ENCODE measurements around the gene FCHSD2. TPM values are rescaled to one million over a fixed set of nuclear protein-coding genes. Genes with fewer than 3 reads are reported as not detected.
A peak's percentile ranks its signal among the peaks of the same experiment; 100 is the strongest.

The FCHSD2 gene
- total and polyA plus RNA-seq, 9 of the 15 experiments (the other 6 are each of a cell fraction or from before 2014, with no cell fraction given) = 1.8 to 14.7 (median 6.4) TPM

GRCh38 chr11:72812604-72812966, 329.5 kb downstream of the FCHSD2 start:
- peaks cover 4% of the 10 kb centered on the region; the same call in 2 of the 3 replicates for H3K79me2 ChIP-seq (ENCODE audit: control insufficient read depth, insufficient read depth, low read length)
- 44% methylated on average over 4 of the region's 4 CpGs for WGBS (ENCODE audit: insufficient coverage, low coverage, missing lambda C conversion rate)
- CTCF ChIA-PET (ENCODE audit: low intra/inter-chr PET ratio) = interaction anchor here (3.1 kb wide), 1 partner anchor 87 kb away, joined by 20 read pairs; no protein-coding TSS in a partner anchor

More at GRCh38 chr11:72812604-72812966, 329.5 kb downstream of the FCHSD2 start:
- Histone ChIP-seq H3K27ac (ENCODE audit: extremely low read depth, low read depth, low read length) (no peak overlapping the region), H3K9me3 (replicated peaks; ENCODE audit: control insufficient read depth, insufficient read depth, low read depth, low read length) (no peaks in the 10 kb centered on the region), H2AFZ (ENCODE audit: low read depth, low read length) (peak overlapping the region; percentile 96), H3K9me1 (ENCODE audit: control insufficient read depth, insufficient read depth, low read length) (no peaks in the 10 kb centered on the region), H4K20me1 (replicated peaks; ENCODE audit: control insufficient read depth, insufficient read depth, low read length) (no peaks in the 10 kb centered on the region), H3K4me1 (replicated peaks in 1 of 2; ENCODE audit: control insufficient read depth in 2 of 2, insufficient read depth in 2 of 2, low read length in 2 of 2) (peaks cover 33 to 42% of the 10 kb centered on the region in 2 experiments), H3K36me3 (ENCODE audit: control insufficient read depth, insufficient read depth, low read length) (no peaks in the 10 kb centered on the region), H3K27me3 (ENCODE audit: control insufficient read depth in 2 of 2, insufficient read depth in 2 of 2, low read length in 2 of 2) (no peaks in the 10 kb centered on the region), H3K9ac (ENCODE audit: insufficient read depth in 1 of 2, low read depth in 2 of 2, low read length in 2 of 2) (no peak overlapping the region), H3K4me3 (no peak overlapping the region), H3K4me2 (ENCODE audit: insufficient read depth, low read length) (peak overlapping the region; percentile 93)
- intact Hi-C loops (cut with micrococcal nuclease) (loop anchor here (2.0 to 5.0 kb wide), 2 partner anchors 18 to 85 kb away; partner anchors contain the start of gene STARD10), in situ Hi-C loops (cut with MboI) (no loop called here)
- POLR2A ChIA-PET = interaction anchor here (0.7 to 2.8 kb wide), 3 partner anchors 19 to 128 kb away, joined by 3 to 17 read pairs (median 5); partner anchors contain the start of gene STARD10
- FAIRE-seq (no peak), ATAC-seq (no peak), DNase-seq (ENCODE audit: extremely low read depth in 1 of 4, low spot score in 3 of 4) (no peak)
- TF ChIP-seq FOSL1 (tag; conservative IDR thresholded peaks at IDR 0.05) (no peak), PKNOX1 (IDR thresholded peaks at IDR 0.05) (peak; percentile 62), KLF10 (CRISPR knock-in tag; IDR thresholded peaks at IDR 0.05) (no peak), AFF4 (CRISPR knock-in tag; IDR thresholded peaks at IDR 0.05) (no peak), NRF1 (conservative IDR thresholded peaks at IDR 0.05 in 1 of 2, IDR thresholded peaks at IDR 0.05 in 1 of 2) (0 out of 4 replicates have a peak, but pooled peaks of 1 of the 2 experiments have one; percentile 18), MAZ (CRISPR knock-in tag; conservative IDR thresholded peaks at IDR 0.05 in 1 of 2, IDR thresholded peaks at IDR 0.05 in 1 of 2) (0 out of 4 replicates have a peak, but pooled peaks of 1 of the 2 experiments have one; percentile 10), ATF2 (CRISPR knock-in tag; IDR thresholded peaks at IDR 0.05) (no peak), TAF15 (IDR thresholded peaks at IDR 0.05; ENCODE audit: low read depth, low read length) (no peak), SMAD3 (CRISPR knock-in tag; conservative IDR thresholded peaks at IDR 0.05) (0 out of 2 replicates have a peak, but pooled peaks have one; percentile 16), ZFP36 (IDR thresholded peaks at IDR 0.05; ENCODE audit: low read depth, low read length, partially characterized antibody) (no peak), PBX2 (CRISPR knock-in tag; IDR thresholded peaks at IDR 0.05; ENCODE audit: low read depth) (no peak), PBX2 (tag; conservative IDR thresholded peaks at IDR 0.05; ENCODE audit: low read depth) (peak; percentile 65; the same call in 1 of the 2 replicates), ZNF23 (CRISPR knock-in tag; IDR thresholded peaks at IDR 0.05) (no peak)
- BruUV-seq (replicated peaks) = no TSS peak

Data from K562 (cell line).